Esophagus squamous epithelium (tissue), 5 donors: ENCODE measurements around the gene CER1. TPM values are rescaled to one million over a fixed set of nuclear protein-coding genes. Genes with fewer than 3 reads are reported as not detected.
"Not testable (repeated sequence)": the region's sequence is repeated elsewhere in the genome, so short reads cannot be mapped to it uniquely, and the experiment has no call there.

Experiments
- DNase-seq: peaks from one replicate; lab custom pipeline; 2025; lab: John Stamatoyannopoulos, UW
- H3K27ac ChIP-seq, 4 donors: fragments of 200-600 bp; sonication (generic); one replicate each; pipeline ENCODE4 v1.5.1; 2016 to 2019; ENCODE audit warnings: mild to moderate bottlenecking in 1 of 4
- H3K27me3 ChIP-seq, 4 donors: fragments of 200-600 bp; sonication (generic); 1 replicate in 3 of 4; 2 replicates in 1 of 4; pipeline versions ENCODE4 v1.5.1 to v1.6.0; 2017 to 2021; ENCODE audit warnings: antibody characterized with exemption in 1 of 4
- H3K36me3 ChIP-seq, 3 donors: fragments of 200-600 bp; sonication (generic); one replicate each; pipeline ENCODE4 v1.5.1; 2016 to 2019
- H3K4me1 ChIP-seq, 3 donors: fragments of 200-600 bp; sonication (generic); one replicate each; pipeline ENCODE4 v1.5.1; 2017 to 2019
- H3K4me3 ChIP-seq, 4 donors: fragments of 200-600 bp; sonication (generic); 1 replicate in 3 of 4; 2 replicates in 1 of 4; pipeline ENCODE4 v1.5.1; 2016 to 2019; ENCODE audit warnings: mild to moderate bottlenecking in 2 of 4, moderate library complexity in 1 of 4
- H3K9me3 ChIP-seq, 3 donors: fragments of 200-600 bp; sonication (generic); one replicate each; pipeline ENCODE4 v1.5.1; 2016 to 2019
- CTCF ChIP-seq, 6 experiments: fragments of 450-650 bp in 4 of 6; fragments of 200-600 bp in 2 of 6; sonication (generic) in 2 of 6; IDR thresholded peaks; one replicate each; pipeline ENCODE4 v1.5.1; 2016 to 2019; ENCODE audit warnings: antibody characterized with exemption in 6 of 6, mild to moderate bottlenecking in 4 of 6, moderate library complexity in 4 of 6
- POLR2A ChIP-seq, 4 donors: fragments of 450-650 bp; IDR thresholded peaks; one replicate each; pipeline ENCODE4 v1.6.1; 2017; ENCODE audit warnings: antibody characterized with exemption in 4 of 4, mild to moderate bottlenecking in 4 of 4, moderate library complexity in 3 of 4
- WGBS, 2 donors: methylation state at CpG; one replicate each; pipeline ENCODE4 v1.1.5; 2018; 5-methylcytosine and 5-hydroxymethylcytosine counted together
- intact Hi-C: fragments of 100-400 bp; cut with DNase I; formaldehyde crosslinking; loops from one replicate; pipeline ENCODE4 v1.15.0; 2022
- total RNA-seq, 4 donors: library from RNA; depleted of rRNA; stranded (reverse); fragments of >200 nt; gene quantifications; one replicate each; pipeline ENCODE4 v1.1.0, GENCODE V29; 2016
- donor health status: DM: yes; HTN: yes; CAD: no.

The CER1 gene
- total RNA-seq, 4 donors from 2014 or later: not detected

- Histone ChIP-seq H3K4me1 (peaks cover 0 to 12% (median 0%) of the 10 kb centered on the region in 3 donors), H3K36me3 (peaks cover 0 to 61% (median 4%) of the 10 kb centered on the region in 3 donors), H3K27ac (no peak overlapping the region), H3K4me3 (no peak overlapping the region), H3K9me3 (no peaks in the 10 kb centered on the region), H3K27me3 (no peaks in the 10 kb centered on the region)
- no peak for DNase-seq
- intact Hi-C loops: no loop called here
- no peak for TF ChIP-seq CTCF (IDR thresholded peaks at IDR 0.05)
- TF ChIP-seq POLR2A (IDR thresholded peaks at IDR 0.05): no peak
Measured at GRCh38 chr9:14686168-14686567, 36.4 kb downstream of the CER1 start.

- H3K9me3 ChIP-seq, DNase-seq, intact Hi-C loops, H3K4me3 ChIP-seq, H3K4me1 ChIP-seq, H3K27me3 ChIP-seq, H3K27ac ChIP-seq: not testable (repeated sequence)
- H3K36me3 ChIP-seq: peaks cover 0 to 52% (median 4%) of the 10 kb centered on the region in 3 donors
- WGBS, 2 donors: 80 to 91% methylated on average over 4 of the region's 4 CpGs
Measured at GRCh38 chr9:14682616-14683015, 39.9 kb downstream of the CER1 start.

- Histone ChIP-seq H3K9me3 (no peaks in the 10 kb centered on the region), H3K27ac (no peak overlapping the region), H3K4me3 (no peak overlapping the region), H3K27me3 (no peaks in the 10 kb centered on the region), H3K4me1 (no peaks in the 10 kb centered on the region), H3K36me3 (peaks cover 0 to 43% (median 0%) of the 10 kb centered on the region in 3 donors)
- DNase-seq: no peak
- TF ChIP-seq CTCF (IDR thresholded peaks at IDR 0.05) (no peak), POLR2A (IDR thresholded peaks at IDR 0.05) (no peak)
- 88 to 94% methylated on average over 3 of the region's 3 CpGs for WGBS, 2 donors
- intact Hi-C loops: no loop called here
Measured at GRCh38 chr9:14678776-14679175, 43.8 kb downstream of the CER1 start.

GRCh38 chr9:14677872-14678271, 44.7 kb downstream of the CER1 start:
- Histone ChIP-seq H3K4me1 (no peaks in the 10 kb centered on the region), H3K9me3 (no peaks in the 10 kb centered on the region), H3K36me3 (peaks cover 0 to 45% (median 0%) of the 10 kb centered on the region in 3 donors), H3K27ac (no peak overlapping the region), H3K27me3 (no peaks in the 10 kb centered on the region), H3K4me3 (no peak overlapping the region)
- TF ChIP-seq POLR2A (IDR thresholded peaks at IDR 0.05) (no peak), CTCF (IDR thresholded peaks at IDR 0.05) (no peak)
- intact Hi-C loops: no loop called here
- DNase-seq: no peak
- WGBS, 2 donors: 88 to 97% methylated on average over 6 of the region's 6 CpGs

GRCh38 chr9:14677396-14677795, 45.1 kb downstream of the CER1 start:
- DNase-seq: no peak
- Histone ChIP-seq H3K27me3 (no peaks in the 10 kb centered on the region), H3K4me3 (no peak overlapping the region), H3K9me3 (no peaks in the 10 kb centered on the region), H3K4me1 (no peaks in the 10 kb centered on the region), H3K36me3 (peaks cover 0 to 44% (median 0%) of the 10 kb centered on the region in 3 donors), H3K27ac (no peak overlapping the region)
- TF ChIP-seq POLR2A (IDR thresholded peaks at IDR 0.05) (no peak), CTCF (IDR thresholded peaks at IDR 0.05) (no peak)
- WGBS, 2 donors: 64 to 68% methylated on average over 2 of the region's 2 CpGs
- intact Hi-C loops: no loop called here

GRCh38 chr9:14674630-14675029, 47.9 kb downstream of the CER1 start:
- Histone ChIP-seq H3K27ac (no peak overlapping the region), H3K4me3 (no peak overlapping the region), H3K27me3 (no peaks in the 10 kb centered on the region), H3K9me3 (no peaks in the 10 kb centered on the region), H3K36me3 (peaks cover 0 to 50% (median 0%) of the 10 kb centered on the region in 3 donors), H3K4me1 (no peaks in the 10 kb centered on the region)
- intact Hi-C loops: no loop called here
- TF ChIP-seq POLR2A (IDR thresholded peaks at IDR 0.05) (no peak), CTCF (IDR thresholded peaks at IDR 0.05) (no peak)
- DNase-seq: no peak
- WGBS, 2 donors: 67 to 76% methylated on average over 3 of the region's 3 CpGs
